GM12878 (cell line): ENCODE measurements around the gene LCAT. TPM values are rescaled to one million over a fixed set of nuclear protein-coding genes. Genes with fewer than 3 reads are reported as not detected.
A peak's percentile ranks its signal among the peaks of the same experiment; 100 is the strongest.

ENCODE experiments used
- ATAC-seq: fragments of 200-7000 bp; cut with Tn5 transposase; 3 replicates; pipeline ENCODE4 v1.9.1; 2020; ENCODE audit warnings: mild to moderate bottlenecking, moderate library complexity
- BruUV-seq: library from RNA; stranded (reverse); fragments of 400-500 nt; replicated peaks from 2 replicates; lab custom pipeline; 2021; lab: Mats Ljungman, UMichigan
- CTCF ChIA-PET: fragments of 300-600 bp; sonication (Branson Sonifier 250); formaldehyde crosslinking; extraction: SDS; loops from one replicate; lab custom pipeline; 2021; ENCODE audit warnings: inconsistent platforms; lab: Yijun Ruan, JAX
- POLR2A ChIA-PET: fragments of 350-600 bp; formaldehyde crosslinking; extraction: SDS; loops from one replicate; lab custom pipeline; 2021; ENCODE audit warnings: inconsistent platforms; lab: Charles Lee
- RAD21 ChIA-PET: fragments of 300-600 bp; sonication (Branson Sonifier 250); formaldehyde crosslinking; loops from one replicate; lab custom pipeline; 2023; ENCODE audit warnings: antibody characterized with exemption; ENCODE audit not compliant: unreplicated experiment; lab: Charles Lee
- SMC1A ChIA-PET: fragments of 300-600 bp; sonication (Branson Sonifier 250); formaldehyde crosslinking; loops from one replicate; lab custom pipeline; 2023; ENCODE audit not compliant: unreplicated experiment, uncharacterized antibody; lab: Charles Lee
- DNase-seq: peaks from one replicate; pipeline ENCODE4 v3.0.0-alpha.2; 2011; ENCODE audit warnings: low read depth, low spot score
- FAIRE-seq: peaks from 3 replicates; lab custom pipeline; 2011; peaks lifted over from hg19 to GRCh38; lab: Jason Lieb, UNC
- H2AFZ ChIP-seq: 2 replicates; pipeline ENCODE4 v1.6.0; 2011; ENCODE audit warnings: low read depth, low read length, control low read depth; ENCODE audit not compliant: control insufficient read depth
- H3K27ac ChIP-seq: 2 replicates; pipeline ENCODE4 v1.5.1; 2011; ENCODE audit warnings: control low read depth; ENCODE audit not compliant: control insufficient read depth, insufficient read depth
- H3K27me3 ChIP-seq, 2 experiments: replicated peaks in 1 of 2; 2 replicates each; pipeline versions ENCODE4 v1.6.0 to v1.6.1; 2011; ENCODE audit warnings: low read length in 1 of 2; ENCODE audit not compliant: control insufficient read depth in 2 of 2, insufficient read depth in 2 of 2
- H3K36me3 ChIP-seq, 2 experiments: 2 replicates each; pipeline ENCODE4 v1.5.1; 2011; ENCODE audit warnings: low read length in 1 of 2; ENCODE audit not compliant: control insufficient read depth in 2 of 2, insufficient read depth in 2 of 2
- H3K4me1 ChIP-seq: 2 replicates; pipeline ENCODE4 v1.6.1; 2011; ENCODE audit warnings: mild to moderate bottlenecking, low read length, moderate library complexity, mixed read lengths; ENCODE audit not compliant: control insufficient read depth, insufficient read depth
- H3K4me2 ChIP-seq: 2 replicates; pipeline ENCODE4 v1.6.0; 2011; ENCODE audit warnings: control low read depth; ENCODE audit not compliant: control insufficient read depth, insufficient read depth
- H3K4me3 ChIP-seq: fragments of 200-600 bp; sonication (generic); 2 replicates; pipeline ENCODE4 v1.5.1; 2016
- H3K79me2 ChIP-seq: 2 replicates; pipeline ENCODE4 v1.6.0; 2011; ENCODE audit warnings: low read length; ENCODE audit not compliant: control insufficient read depth, insufficient read depth
- H3K9ac ChIP-seq: 2 replicates; pipeline ENCODE4 v1.8.0; 2011; ENCODE audit warnings: low read length, control low read depth, mixed read lengths; ENCODE audit not compliant: control insufficient read depth, insufficient read depth
- H3K9me3 ChIP-seq: replicated peaks from 3 replicates; pipeline ENCODE4 v1.5.1; 2011; ENCODE audit warnings: mild to moderate bottlenecking, low read length; ENCODE audit not compliant: control insufficient read depth, insufficient read depth
- H4K20me1 ChIP-seq: 2 replicates; pipeline ENCODE4 v1.6.0; 2011; ENCODE audit not compliant: control insufficient read depth, insufficient read depth
- BHLHE40 ChIP-seq, 2 experiments: fragments of 450-650 bp in 1 of 2; IDR thresholded peaks; 2 replicates each; pipeline ENCODE4 v1.6.1; 2011 to 2017; ENCODE audit warnings: low read depth in 2 of 2, borderline replicate concordance in 1 of 2, improper control_type of control experiment in 1 of 2, low read length in 1 of 2, mild to moderate bottlenecking in 1 of 2
- IKZF1 ChIP-seq: fragments of 450-650 bp; conservative IDR thresholded peaks from 2 replicates; pipeline ENCODE4 v1.6.1; 2017; ENCODE audit warnings: antibody characterized with exemption, mild to moderate bottlenecking
- NR2C2 ChIP-seq: IDR thresholded peaks from 2 replicates; pipeline ENCODE4 v1.6.1; 2011; ENCODE audit warnings: borderline replicate concordance, low read depth; ENCODE audit not compliant: control insufficient read depth, insufficient read length
- POLR2A ChIP-seq: IDR thresholded peaks from 2 replicates; pipeline ENCODE4 v1.6.1; 2011; ENCODE audit warnings: low read depth, mild to moderate bottlenecking, low read length
- RAD51 ChIP-seq: fragments of 450-650 bp; IDR thresholded peaks from 2 replicates; pipeline ENCODE4 v1.6.1; 2016; ENCODE audit warnings: moderate library complexity, mild to moderate bottlenecking, inconsistent platforms
- SMAD5 ChIP-seq: IDR thresholded peaks from 2 replicates; pipeline ENCODE4 v1.6.1; 2016; ENCODE audit warnings: antibody characterized with exemption, low read depth
- TCF12 ChIP-seq: IDR thresholded peaks from 2 replicates; pipeline ENCODE4 v1.6.1; 2011; ENCODE audit warnings: low read depth, mild to moderate bottlenecking, low read length
- USF1 ChIP-seq: IDR thresholded peaks from 2 replicates; pipeline ENCODE4 v1.6.1; 2011; ENCODE audit warnings: borderline replicate concordance, low read depth, mild to moderate bottlenecking, moderate library complexity, mixed read lengths, low read length; ENCODE audit not compliant: insufficient read depth; ENCODE audit errors: extremely low read length
- USF2 ChIP-seq: IDR thresholded peaks from 2 replicates; pipeline ENCODE4 v1.6.1; 2011; ENCODE audit warnings: low read depth, low read length, improper control_type of control experiment, borderline replicate concordance
- WGBS: methylation state at CpG from one replicate; pipeline ENCODE4 v1.1.6; 2016; ENCODE audit warnings: low lambda C conversion rate; ENCODE audit not compliant: insufficient replicate concordance, insufficient coverage; ENCODE audit errors: missing lambda C conversion rate; 5-methylcytosine and 5-hydroxymethylcytosine counted together
- in situ Hi-C: fragments of 300-500 bp; cut with MboI; formaldehyde crosslinking; loops from 9 replicates; pipeline ENCODE4 v1.14.3; 2018; ENCODE audit warnings: mixed read lengths
- intact Hi-C: fragments of 100-400 bp; cut with micrococcal nuclease; formaldehyde crosslinking; loops from one replicate; pipeline ENCODE4 v1.14.2; 2022; ENCODE audit not compliant: unreplicated experiment
- polyA plus RNA-seq, 11 experiments: library from polyadenylated mRNA; depleted of rRNA in 4 of 11; unstranded in 6 of 11; stranded (reverse) in 5 of 11; fragments of >200 nt; fragmentation: Nextera tagmentation in 4 of 11; fragmentation: Illumina TruSeq in 1 of 11; extraction: Ambion mirVana in 4 of 11; extraction: Trizol in 1 of 11; gene quantifications; 1 replicate in 1 of 11; 2 replicates in 10 of 11; pipeline versions ENCODE4 v1.2.1 to v1.2.3, GENCODE V29; 2011 to 2016; ENCODE audit warnings: inconsistent platforms in 2 of 11, missing spikeins in 2 of 11, low read depth in 1 of 11
- total RNA-seq, 4 experiments: library from RNA; depleted of rRNA in 3 of 4; stranded (reverse); fragments of >200 nt in 3 of 4; fragmentation: Illumina TruSeq in 1 of 4; extraction: Trizol in 1 of 4; gene quantifications; 2 replicates each; pipeline versions ENCODE4 v1.2.1 to v1.2.3, GENCODE V29; 2013 to 2021

LCAT gene
- total and polyA plus RNA-seq, 10 of the 15 experiments (the other 5 are each of a cell fraction or from before 2014, with no cell fraction given) = 0.61 to 11.7 (median 3.3) TPM

DNA sequence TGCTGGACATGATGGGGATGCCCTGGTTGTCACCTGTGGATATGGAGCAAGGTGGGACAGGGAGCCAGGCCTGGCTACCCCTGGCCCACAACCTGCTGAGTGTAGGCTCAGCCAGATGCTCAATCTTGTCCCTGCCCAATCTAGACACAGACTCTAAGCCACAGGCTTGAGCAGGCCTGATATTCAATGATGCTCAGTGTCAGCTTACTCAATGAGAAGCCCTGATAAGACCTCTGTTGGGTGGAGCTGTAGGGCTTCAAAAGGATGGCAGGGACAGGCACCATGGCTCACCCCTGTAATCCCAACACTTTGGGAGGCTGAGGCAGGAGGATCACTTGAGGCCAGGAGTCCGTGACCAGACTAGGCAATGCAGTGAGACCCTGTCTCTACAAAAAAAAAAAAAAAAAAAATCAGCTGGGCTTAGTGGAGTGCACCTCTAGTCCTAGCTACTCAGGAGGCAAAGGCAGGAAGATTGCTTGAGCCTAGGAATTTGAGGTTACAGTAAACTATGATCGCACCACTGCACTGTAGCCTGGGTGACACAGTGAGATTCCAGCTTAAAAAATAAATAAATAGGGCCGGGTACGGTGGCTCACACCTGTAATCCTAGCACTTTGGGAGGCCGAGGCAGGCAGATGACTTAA is 3.4 kb downstream of the LCAT start:
- 96% methylated on average over 5 of the region's 5 CpGs for WGBS
- FAIRE-seq = no peak
- H3K36me3 ChIP-seq = peaks cover 0 to 5% of the 10 kb centered on the region in 2 experiments; a peak in 2 of 4 replicates
- intact Hi-C loops (no loop called here), in situ Hi-C loops (no loop called here)
- RAD21 ChIA-PET = interaction anchor here (0.6 kb wide), 1 partner anchor 87 kb away, joined by 3 read pairs; no protein-coding TSS in a partner anchor
- H3K79me2 ChIP-seq = peaks cover 21% of the 10 kb centered on the region
- H2AFZ ChIP-seq = no peak overlapping the region
- TF ChIP-seq IKZF1 (no peak), SMAD5 (0 out of 2 replicates have a peak, but pooled peaks have one; percentile 11)
- no peaks in the 10 kb centered on the region for H4K20me1 ChIP-seq
- H3K9ac ChIP-seq = no peak overlapping the region
- H3K27ac ChIP-seq = no peak overlapping the region
- no peak overlapping the region for H3K4me2 ChIP-seq
- SMC1A ChIA-PET = interaction anchor here (0.9 to 1.3 kb wide), 3 partner anchors 24 to 100 kb away, joined by 3 to 4 read pairs (median 4); no protein-coding TSS in a partner anchor
- no peaks in the 10 kb centered on the region for H3K27me3 ChIP-seq
- POLR2A ChIA-PET = interaction anchor here (0.6 to 1.1 kb wide), 2 partner anchors 15 to 55 kb away, joined by 3 to 4 read pairs; no protein-coding TSS in a partner anchor
- no peak overlapping the region for H3K4me3 ChIP-seq
- ATAC-seq = no peak
- no peak for DNase-seq
- BruUV-seq = no TSS peak
- peaks cover 7% of the 10 kb centered on the region for H3K4me1 ChIP-seq
- no peaks in the 10 kb centered on the region for H3K9me3 ChIP-seq
- CTCF ChIA-PET = interaction anchor here (0.7 to 2.5 kb wide), 9 partner anchors 12 to 398 kb away, joined by 3 to 9 read pairs (median 5); no protein-coding TSS in a partner anchor

DNA sequence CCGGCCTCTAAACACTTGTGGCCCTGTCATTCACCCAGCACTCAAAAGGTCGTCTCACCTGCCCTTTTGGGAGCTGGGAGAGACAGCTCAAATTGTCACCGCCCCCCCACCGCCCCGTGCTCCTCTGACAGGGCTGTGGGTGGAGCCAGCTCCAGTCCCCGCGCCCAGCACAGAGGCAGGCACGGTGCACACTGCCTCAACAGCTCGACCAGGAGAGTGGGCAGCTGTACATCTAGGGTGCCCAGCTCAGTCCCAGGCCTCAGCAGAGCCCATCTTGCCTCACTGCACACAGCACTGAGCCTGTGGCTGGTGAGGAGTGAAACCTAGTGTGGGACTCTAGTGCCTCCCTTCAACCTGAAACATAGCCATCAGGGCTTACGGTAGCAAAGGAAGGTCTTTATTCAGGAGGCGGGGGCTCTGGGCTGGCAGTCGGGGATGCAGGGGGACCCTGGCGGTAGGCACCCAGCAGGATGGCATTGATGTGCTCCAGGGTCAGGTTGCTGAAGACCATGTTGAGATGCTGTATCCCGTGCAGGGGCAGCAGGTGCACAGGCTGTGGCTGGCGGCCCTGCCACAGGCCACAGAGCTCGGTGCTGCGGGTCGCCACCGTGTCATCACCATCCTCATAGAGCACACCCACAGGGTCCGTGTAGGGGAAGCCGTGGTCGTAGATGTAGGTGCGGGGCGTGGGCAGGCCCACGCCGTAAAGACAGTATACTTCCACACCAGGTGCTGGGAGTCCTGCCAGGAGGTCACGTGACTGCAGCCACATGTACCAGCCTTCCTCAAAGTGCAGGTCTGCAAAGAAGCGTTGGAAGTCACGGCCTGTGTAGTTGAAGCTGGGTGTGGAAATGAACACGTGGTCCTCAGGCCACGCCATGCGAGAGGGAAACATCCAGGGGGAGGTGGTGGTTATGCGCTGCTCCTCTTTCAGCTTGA is 4.1 kb downstream of the LCAT start:
- ATAC-seq (no peak), FAIRE-seq (no peak), DNase-seq (no peak)
- in situ Hi-C loops = no loop called here
- ChIA-PET POLR2A (interaction anchor here (1.1 kb wide), 1 partner anchor 56 kb away, joined by 3 read pairs; no protein-coding TSS in a partner anchor), CTCF (interaction anchor here (1.3 to 2.5 kb wide), 4 partner anchors 25 to 101 kb away, joined by 4 to 9 read pairs (median 6); no protein-coding TSS in a partner anchor), RAD21 (interaction anchor here (0.5 kb wide), 1 partner anchor 98 kb away, joined by 3 read pairs; no protein-coding TSS in a partner anchor), SMC1A (interaction anchor here (0.7 to 1.3 kb wide), 3 partner anchors 49 to 101 kb away, joined by 3 to 4 read pairs (median 3); no protein-coding TSS in a partner anchor)
- Histone ChIP-seq H3K4me3 (no peak overlapping the region), H3K79me2 (peaks cover 28% of the 10 kb centered on the region), H3K4me1 (peaks cover 12% of the 10 kb centered on the region), H2AFZ (no peak overlapping the region), H3K27ac (no peak overlapping the region), H3K27me3 (no peaks in the 10 kb centered on the region), H3K4me2 (no peak overlapping the region), H4K20me1 (no peaks in the 10 kb centered on the region), H3K9me3 (no peaks in the 10 kb centered on the region), H3K36me3 (peaks cover 4 to 5% of the 10 kb centered on the region in 2 experiments; a peak in 3 of 4 replicates), H3K9ac (no peak overlapping the region)
- BruUV-seq = no TSS peak
- WGBS = 77% methylated on average over 32 of the region's 33 CpGs
- intact Hi-C loops = loop anchor here (5.0 kb wide), 1 partner anchor 103 kb away; no protein-coding TSS in a partner anchor
- TF ChIP-seq POLR2A (peak; percentile 66), NR2C2 (no peak), USF2 (peak; percentile 7; the same call in 1 of the 2 replicates), BHLHE40 (IDR thresholded peaks at IDR 0.05; ENCODE audit: borderline replicate concordance in 1 of 2, low read depth in 2 of 2, low read length in 1 of 2) (peak in 1 of 2 experiments; percentile 87; a peak in 3 of 4 replicates), RAD51 (peak; percentile 92), USF1 (peak; percentile 73), TCF12 (0 out of 2 replicates have a peak, but pooled peaks have one; percentile 33)
